Measurements from ENCODE around the gene TPD52L1.

The TPD52L1 gene

GRCh38 chr6:125198398-125198937, 44.9 kb downstream of the TPD52L1 start:
- DNase-seq (no peak), ATAC-seq (no peak)
- no peak overlapping the region for H3K27ac Mint-ChIP-seq
- H3K9me3 Mint-ChIP-seq: no peaks in the 10 kb centered on the region
- no peak overlapping the region for H3K4me3 Mint-ChIP-seq
- no peaks in the 10 kb centered on the region for H3K27me3 Mint-ChIP-seq
- no peaks in the 10 kb centered on the region for H3K4me1 Mint-ChIP-seq
- H3K36me3 Mint-ChIP-seq (ENCODE audit: low read depth): no peaks in the 10 kb centered on the region

GRCh38 chr6:125200941-125201340, 47.4 kb downstream of the TPD52L1 start:
- H3K4me1 Mint-ChIP-seq: no peaks in the 10 kb centered on the region
- H3K4me3 Mint-ChIP-seq: no peak overlapping the region
- DNase-seq: no peak
- no peaks in the 10 kb centered on the region for H3K36me3 Mint-ChIP-seq (ENCODE audit: low read depth)
- ATAC-seq: no peak
- no peaks in the 10 kb centered on the region for H3K27me3 Mint-ChIP-seq
- no peaks in the 10 kb centered on the region for H3K9me3 Mint-ChIP-seq
- no peak overlapping the region for H3K27ac Mint-ChIP-seq

- Mint-ChIP-seq H3K36me3 (ENCODE audit: low read depth) (no peaks in the 10 kb centered on the region), H3K27me3 (peaks cover 1% of the 10 kb centered on the region), H3K9me3 (no peaks in the 10 kb centered on the region), H3K4me3 (no peak overlapping the region), H3K4me1 (no peaks in the 10 kb centered on the region), H3K27ac (no peak overlapping the region)
- ATAC-seq: no peak
- no peak for DNase-seq
Measured at GRCh38 chr6:125201961-125202729, 48.6 kb downstream of the TPD52L1 start.

- Mint-ChIP-seq H3K36me3 (ENCODE audit: low read depth) (no peaks in the 10 kb centered on the region), H3K27me3 (peaks cover 1% of the 10 kb centered on the region), H3K4me3 (no peak overlapping the region), H3K9me3 (no peaks in the 10 kb centered on the region), H3K4me1 (no peaks in the 10 kb centered on the region), H3K27ac (no peak overlapping the region)
- DNase-seq (no peak), ATAC-seq (no peak)
Measured at GRCh38 chr6:125203395-125203794, 49.8 kb downstream of the TPD52L1 start.

- no peak for DNase-seq
- H3K4me3 Mint-ChIP-seq: no peak overlapping the region
- H3K36me3 Mint-ChIP-seq (ENCODE audit: low read depth): no peaks in the 10 kb centered on the region
- peaks cover 1% of the 10 kb centered on the region for H3K27me3 Mint-ChIP-seq
- H3K9me3 Mint-ChIP-seq: no peaks in the 10 kb centered on the region
- H3K27ac Mint-ChIP-seq: no peak overlapping the region
- no peaks in the 10 kb centered on the region for H3K4me1 Mint-ChIP-seq
- no peak for ATAC-seq
Measured at GRCh38 chr6:125205931-125206330, 52.4 kb downstream of the TPD52L1 start.

- Mint-ChIP-seq H3K4me3 (no peak overlapping the region), H3K36me3 (ENCODE audit: low read depth) (no peaks in the 10 kb centered on the region), H3K27me3 (peaks cover 1% of the 10 kb centered on the region), H3K27ac (no peak overlapping the region), H3K4me1 (no peaks in the 10 kb centered on the region), H3K9me3 (no peaks in the 10 kb centered on the region)
- ATAC-seq (no peak), DNase-seq (no peak)
Measured at GRCh38 chr6:125206389-125206788, 52.8 kb downstream of the TPD52L1 start.

- Mint-ChIP-seq H3K4me1 (no peaks in the 10 kb centered on the region), H3K36me3 (ENCODE audit: low read depth) (no peaks in the 10 kb centered on the region), H3K27ac (no peak overlapping the region), H3K27me3 (peaks cover 1% of the 10 kb centered on the region), H3K9me3 (no peaks in the 10 kb centered on the region), H3K4me3 (no peak overlapping the region)
- ATAC-seq (no peak), DNase-seq (no peak)
Measured at GRCh38 chr6:125207956-125208355, 54.4 kb downstream of the TPD52L1 start.

GRCh38 chr6:125208625-125209249, 55.2 kb downstream of the TPD52L1 start:
- Mint-ChIP-seq H3K27me3 (peaks cover 1% of the 10 kb centered on the region), H3K36me3 (ENCODE audit: low read depth) (no peaks in the 10 kb centered on the region), H3K4me1 (no peaks in the 10 kb centered on the region), H3K9me3 (no peaks in the 10 kb centered on the region), H3K4me3 (no peak overlapping the region), H3K27ac (no peak overlapping the region)
- ATAC-seq (no peak), DNase-seq (no peak)

- Mint-ChIP-seq H3K27ac (no peak overlapping the region), H3K27me3 (peaks cover 3% of the 10 kb centered on the region), H3K4me3 (no peak overlapping the region), H3K9me3 (no peaks in the 10 kb centered on the region), H3K4me1 (no peaks in the 10 kb centered on the region), H3K36me3 (ENCODE audit: low read depth) (no peaks in the 10 kb centered on the region)
- no peak for DNase-seq
- no peak for ATAC-seq
Measured at GRCh38 chr6:125210667-125211066, 57.1 kb downstream of the TPD52L1 start.

- H3K4me3 Mint-ChIP-seq: no peak overlapping the region
- no peaks in the 10 kb centered on the region for H3K4me1 Mint-ChIP-seq
- ATAC-seq: no peak
- DNase-seq: no peak
- H3K27me3 Mint-ChIP-seq: peaks cover 3% of the 10 kb centered on the region
- no peak overlapping the region for H3K27ac Mint-ChIP-seq
- no peaks in the 10 kb centered on the region for H3K36me3 Mint-ChIP-seq (ENCODE audit: low read depth)
- no peaks in the 10 kb centered on the region for H3K9me3 Mint-ChIP-seq
Measured at GRCh38 chr6:125211352-125211751, 57.8 kb downstream of the TPD52L1 start.

GRCh38 chr6:125212377-125212776, 58.8 kb downstream of the TPD52L1 start:
- DNase-seq (no peak), ATAC-seq (no peak)
- no peaks in the 10 kb centered on the region for H3K36me3 Mint-ChIP-seq (ENCODE audit: low read depth)
- H3K4me3 Mint-ChIP-seq: no peak overlapping the region
- no peaks in the 10 kb centered on the region for H3K4me1 Mint-ChIP-seq
- no peaks in the 10 kb centered on the region for H3K9me3 Mint-ChIP-seq
- no peak overlapping the region for H3K27ac Mint-ChIP-seq
- peaks cover 1% of the 10 kb centered on the region for H3K27me3 Mint-ChIP-seq

GRCh38 chr6:125213939-125214338, 60.4 kb downstream of the TPD52L1 start:
- peaks cover 7% of the 10 kb centered on the region for H3K27me3 Mint-ChIP-seq
- H3K4me3 Mint-ChIP-seq: no peak overlapping the region
- DNase-seq: no peak
- ATAC-seq: no peak
- no peak overlapping the region for H3K27ac Mint-ChIP-seq
- H3K9me3 Mint-ChIP-seq: no peaks in the 10 kb centered on the region
- H3K36me3 Mint-ChIP-seq (ENCODE audit: low read depth): no peaks in the 10 kb centered on the region
- no peaks in the 10 kb centered on the region for H3K4me1 Mint-ChIP-seq

- peaks cover 7% of the 10 kb centered on the region for H3K27me3 Mint-ChIP-seq
- no peak overlapping the region for H3K27ac Mint-ChIP-seq
- H3K4me1 Mint-ChIP-seq: no peaks in the 10 kb centered on the region
- ATAC-seq: no peak
- H3K4me3 Mint-ChIP-seq: no peak overlapping the region
- no peaks in the 10 kb centered on the region for H3K9me3 Mint-ChIP-seq
- no peak for DNase-seq
- H3K36me3 Mint-ChIP-seq (ENCODE audit: low read depth): no peaks in the 10 kb centered on the region
Measured at GRCh38 chr6:125215252-125215819, 61.8 kb downstream of the TPD52L1 start.

- no peak overlapping the region for H3K4me3 Mint-ChIP-seq
- H3K36me3 Mint-ChIP-seq (ENCODE audit: low read depth): no peaks in the 10 kb centered on the region
- DNase-seq (no peak), ATAC-seq (no peak)
- no peaks in the 10 kb centered on the region for H3K9me3 Mint-ChIP-seq
- H3K4me1 Mint-ChIP-seq: no peaks in the 10 kb centered on the region
- peaks cover 7% of the 10 kb centered on the region for H3K27me3 Mint-ChIP-seq
- no peak overlapping the region for H3K27ac Mint-ChIP-seq
Measured at GRCh38 chr6:125216015-125216414, 62.4 kb downstream of the TPD52L1 start.

GRCh38 chr6:125217369-125217768, 63.8 kb downstream of the TPD52L1 start:
- H3K27me3 Mint-ChIP-seq: peaks cover 7% of the 10 kb centered on the region
- H3K9me3 Mint-ChIP-seq: no peaks in the 10 kb centered on the region
- DNase-seq: no peak
- no peak overlapping the region for H3K27ac Mint-ChIP-seq
- no peak for ATAC-seq
- no peak overlapping the region for H3K4me3 Mint-ChIP-seq
- no peaks in the 10 kb centered on the region for H3K36me3 Mint-ChIP-seq (ENCODE audit: low read depth)
- H3K4me1 Mint-ChIP-seq: no peaks in the 10 kb centered on the region

Data from activated naive CD8-positive, alpha-beta T cell treated with anti-CD3 and anti-CD28 coated beads, Interleukin-2, amount 50 U/mL, for 24 hours (primary cell).